Cerebellar cortex (tissue), 1 donor: ENCODE data around the gene TMIGD2.

Experiments
- DNase-seq: peaks from one replicate; pipeline ENCODE4 v3.0.0-alpha.2; 2015; ENCODE audit warnings: low spot score

TMIGD2 gene

GRCh38 chr19:4326837-4327251, 24.7 kb upstream of the TMIGD2 start:
- no peak for DNase-seq

GRCh38 chr19:4326215-4326836, 24.1 kb upstream of the TMIGD2 start:
- no peak for DNase-seq

GRCh38 chr19:4324228-4324627, 22.0 kb upstream of the TMIGD2 start:
- no peak for DNase-seq

GRCh38 chr19:4323692-4324091, 21.5 kb upstream of the TMIGD2 start:
- no peak for DNase-seq

GRCh38 chr19:4322942-4323665, 20.9 kb upstream of the TMIGD2 start:
- no peak for DNase-seq

GRCh38 chr19:4320419-4320818, 18.2 kb upstream of the TMIGD2 start:
- DNase-seq, result no peak

- DNase-seq, result no peak
These were observed 17.0 kb upstream of the TMIGD2 start for GRCh38 chr19:4319067-4319718.

GRCh38 chr19:4318460-4318859, 16.3 kb upstream of the TMIGD2 start:
- no peak for DNase-seq

- DNase-seq, result no peak
These were observed 14.8 kb upstream of the TMIGD2 start for GRCh38 chr19:4316956-4317355.

- DNase-seq, result no peak
These were observed 11.8 kb upstream of the TMIGD2 start for GRCh38 chr19:4313847-4314490.

GRCh38 chr19:4310247-4311121, 8.3 kb upstream of the TMIGD2 start:
- peak; percentile 16 for DNase-seq

- DNase-seq, result no peak
These were observed 3.5 kb upstream of the TMIGD2 start for GRCh38 chr19:4305659-4306058.

- DNase-seq, result no peak
These were observed 3.0 kb upstream of the TMIGD2 start for GRCh38 chr19:4305257-4305612.

GRCh38 chr19:4304538-4305256, 2.5 kb upstream of the TMIGD2 start, which contains the start of gene FSD1:
Gene FSD1 (plus strand): TSS chr19:4304598. CDS start chr19:4304747, 149 bp downstream.
- peak; percentile 56 for DNase-seq

GRCh38 chr19:4303819-4304537, 1.8 kb upstream of the TMIGD2 start:
- DNase-seq, result no peak

GRCh38 chr19:4301590-4302242, 473 bp downstream of the TMIGD2 start:
- no peak for DNase-seq

- DNase-seq, result no peak
These were observed 1.6 kb downstream of the TMIGD2 start for GRCh38 chr19:4300589-4300988.

- no peak for DNase-seq
These were observed 3.2 kb downstream of the TMIGD2 start for GRCh38 chr19:4298810-4299550.
